A549 (cell line): ENCODE measurements around the gene BNIPL. TPM values are rescaled to one million over a fixed set of nuclear protein-coding genes. Genes with fewer than 3 reads are reported as not detected.

Experiments
- ATAC-seq, 2 experiments: fragments of 200-7000 bp in 1 of 2; fragments of >200 bp in 1 of 2; cut with Nextera tagmentation in 1 of 2; cut with Tn5 transposase in 1 of 2; 3 replicates each; pipeline versions ENCODE4 v1.8.0 to v1.9.1; 2018 to 2020; ENCODE audit warnings: mild to moderate bottlenecking in 1 of 2, moderate library complexity in 1 of 2
- CTCF ChIA-PET: fragments of 300-600 bp; sonication (Branson Sonifier 250); formaldehyde crosslinking; extraction: SDS; loops from one replicate; lab custom pipeline; 2021; ENCODE audit warnings: antibody characterized with exemption, inconsistent platforms; lab: Yijun Ruan, JAX
- POLR2A ChIA-PET: fragments of 350-600 bp; formaldehyde crosslinking; extraction: SDS; loops from one replicate; lab custom pipeline; 2021; ENCODE audit warnings: antibody characterized with exemption, inconsistent platforms; lab: Yijun Ruan, JAX
- DNase-seq, 2 experiments: peaks; one replicate each; pipeline versions ENCODE4 v3.0.0 to v3.0.0-alpha.2; 2011 to 2016; ENCODE audit warnings: low read depth in 1 of 2, low spot score in 1 of 2
- FAIRE-seq: peaks from 2 replicates; lab custom pipeline; 2011; peaks lifted over from hg19 to GRCh38; lab: Jason Lieb, UNC
- H3K27ac ChIP-seq, 2 experiments: fragments of >200 bp; sonication (Bioruptor Twin); formaldehyde crosslinking; 3 replicates each; pipeline ENCODE4 v1.5.1; 2016 to 2017
- H3K4me1 ChIP-seq: fragments of >200 bp; sonication (Bioruptor Twin); formaldehyde crosslinking; 3 replicates; pipeline ENCODE4 v1.6.1; 2016
- H3K4me2 ChIP-seq: fragments of >200 bp; sonication (Bioruptor Twin); formaldehyde crosslinking; 3 replicates; pipeline ENCODE4 v1.6.1; 2016
- H3K4me3 ChIP-seq: fragments of >200 bp; sonication (Bioruptor Twin); formaldehyde crosslinking; 3 replicates; pipeline ENCODE4 v1.5.1; 2016
- H3K9me3 ChIP-seq: fragments of >200 bp; sonication (Bioruptor Twin); formaldehyde crosslinking; 3 replicates; pipeline ENCODE4 v1.6.1; 2016
- BCL3 ChIP-seq: fragments of >200 bp; sonication (Bioruptor Twin); formaldehyde crosslinking; IDR thresholded peaks from 3 replicates; pipeline ENCODE4 v1.6.1; 2016
- BHLHE40 ChIP-seq: IDR thresholded peaks from 2 replicates; pipeline ENCODE4 v1.6.1; 2012; ENCODE audit warnings: low read depth, low read length, inconsistent platforms
- EHF ChIP-seq: fragments of 250-450 bp; sonication (Bioruptor Pico); IDR thresholded peaks from 2 replicates; pipeline ENCODE4 v1.5.0; 2020; ENCODE audit warnings: mild to moderate bottlenecking
- MAFK ChIP-seq: fragments of 450-650 bp; IDR thresholded peaks from 2 replicates; pipeline ENCODE4 v1.6.1; 2014; ENCODE audit not compliant: partially characterized antibody
- NFE2L2 ChIP-seq: fragments of 150-350 bp; conservative IDR thresholded peaks from 2 replicates; pipeline ENCODE4 v1.6.1; 2014; ENCODE audit warnings: low read length
- NPAS2 ChIP-seq: fragments of 250-450 bp; sonication (Bioruptor Pico); IDR thresholded peaks from 2 replicates; pipeline ENCODE4 v1.8.0; 2022; ENCODE audit warnings: mild to moderate bottlenecking, moderate library complexity, borderline replicate concordance
- POLR2A ChIP-seq: IDR thresholded peaks from 2 replicates; pipeline ENCODE4 v1.6.1; 2012; ENCODE audit warnings: mild to moderate bottlenecking, low read length
- POLR2AphosphoS2 ChIP-seq: conservative IDR thresholded peaks from 2 replicates; pipeline ENCODE4 v1.6.1; 2012; ENCODE audit warnings: low read length, improper control_type of control experiment, inconsistent platforms
- RAD21 ChIP-seq, 2 experiments: fragments of >200 bp in 1 of 2; sonication (Bioruptor Twin) in 1 of 2; formaldehyde crosslinking in 1 of 2; IDR thresholded peaks in 1 of 2; conservative IDR thresholded peaks in 1 of 2; 2 replicates in 1 of 2; 3 replicates in 1 of 2; pipeline ENCODE4 v1.6.1; 2012 to 2018; ENCODE audit warnings: inconsistent platforms in 1 of 2
- RNF2 ChIP-seq: fragments of 200-600 bp; sonication (generic); IDR thresholded peaks from 2 replicates; pipeline ENCODE4 v1.6.1; 2016; ENCODE audit warnings: low read depth, mild to moderate bottlenecking, antibody characterized with exemption, moderate library complexity, borderline replicate concordance
- SMC3 ChIP-seq: fragments of >200 bp; sonication (Bioruptor Twin); formaldehyde crosslinking; IDR thresholded peaks from 3 replicates; pipeline ENCODE4 v1.6.1; 2018; ENCODE audit warnings: inconsistent platforms
- SREBF2 ChIP-seq: fragments of 450-650 bp; IDR thresholded peaks from 2 replicates; pipeline ENCODE4 v1.6.1; 2014; ENCODE audit warnings: mild to moderate bottlenecking, moderate library complexity
- ZFP36 ChIP-seq: fragments of 450-650 bp; IDR thresholded peaks from 2 replicates; pipeline ENCODE4 v1.6.1; 2014; ENCODE audit warnings: borderline replicate concordance; ENCODE audit not compliant: partially characterized antibody
- whole genome bisulfite sequencing: methylation state at CpG from one replicate; pipeline ENCODE4 v1.1.6; 2017; ENCODE audit errors: missing lambda C conversion rate; 5-methylcytosine and 5-hydroxymethylcytosine counted together
- polyA plus RNA-seq, 4 experiments: library from polyadenylated mRNA; depleted of rRNA in 3 of 4; stranded (reverse); fragments of >200 nt; fragmentation: RNase III in 1 of 4; extraction: RNeasy Plus Mini Kit Qiagen cat#74134 plus additional on column Dnase treatment in 1 of 4; gene quantifications; 2 replicates in 3 of 4; 3 replicates in 1 of 4; pipeline ENCODE4 v1.2.3, GENCODE V29; 2011 to 2017
- small RNA-seq, 6 experiments: library from RNA; depleted of rRNA; stranded (forward); fragments of <200 nt; gene quantifications; one replicate each; pipeline ENCODE3, GENCODE V24; 2012
- TF ChIP-seq, protein P1 (sequence below): IDR thresholded peaks from 2 replicates; pipeline ENCODE4 v1.6.1; 2012
- TF ChIP-seq, protein P2 (sequence below): fragments of 150-350 bp; IDR thresholded peaks from 2 replicates; pipeline ENCODE4 v1.6.1; 2014; ENCODE audit warnings: low read depth, mild to moderate bottlenecking, low read length

The BNIPL gene
- polyA plus RNA-seq, 2 of the 4 experiments (the other 2 are of a cell fraction) = 0.22 to 0.30 TPM

DNA sequence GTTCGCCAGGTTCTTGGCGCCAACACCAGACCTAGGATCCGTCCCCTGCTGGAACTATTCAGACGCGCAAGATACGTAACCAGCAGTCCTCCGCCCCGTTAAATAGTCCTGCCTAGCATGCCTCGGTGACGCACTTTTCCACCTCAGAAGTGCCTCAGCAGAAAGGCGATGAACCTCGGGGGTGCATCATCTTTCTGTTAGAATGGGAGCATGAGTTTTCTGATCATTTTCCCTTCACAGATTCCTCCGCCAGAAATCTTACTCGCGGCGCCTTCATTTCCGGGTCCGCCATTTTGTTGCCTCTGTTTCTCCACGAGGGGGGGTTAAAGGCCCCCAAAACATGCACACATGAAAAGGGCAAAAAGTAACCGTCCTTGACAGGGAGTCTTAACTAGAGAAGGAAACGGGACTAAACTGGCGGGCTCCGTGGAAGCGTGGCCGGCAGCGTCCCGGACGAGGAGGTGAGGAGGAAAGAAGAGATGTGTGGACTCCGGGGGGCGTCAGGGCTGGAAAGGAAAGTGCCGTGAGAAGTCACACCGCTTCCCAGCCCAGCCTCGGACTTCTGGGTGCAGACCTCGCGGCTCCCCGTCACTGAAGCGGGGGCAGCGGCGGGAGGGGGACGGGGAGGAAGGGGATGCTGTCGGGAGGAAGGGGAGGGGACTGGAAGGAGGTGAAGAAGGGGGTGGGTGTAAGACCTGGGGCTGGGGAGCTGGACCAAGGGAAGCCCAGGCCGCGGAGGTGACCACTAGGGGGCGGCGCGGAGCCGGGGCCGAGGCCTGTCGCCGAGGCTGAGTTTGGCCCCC, 34.3 kb downstream of the BNIPL start, which contains the start of gene GABPB2 (continued):
- TF ChIP-seq SREBF2 = no peak
- no peak for TF ChIP-seq POLR2AphosphoS2
- TF ChIP-seq, protein P1, sequence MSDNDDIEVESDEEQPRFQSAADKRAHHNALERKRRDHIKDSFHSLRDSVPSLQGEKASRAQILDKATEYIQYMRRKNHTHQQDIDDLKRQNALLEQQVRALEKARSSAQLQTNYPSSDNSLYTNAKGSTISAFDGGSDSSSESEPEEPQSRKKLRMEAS = peak; percentile 86
- TF ChIP-seq SMC3 = peak; percentile 50; the same call in 1 of the 3 replicates
- TF ChIP-seq NPAS2 (CRISPR knock-in tag) = no peak
- TF ChIP-seq POLR2A = peak; percentile 77
- peak; percentile 94 for TF ChIP-seq EHF (CRISPR knock-in tag)
- TF ChIP-seq BCL3 = peak; percentile 78; the same call in 2 of the 3 replicates

DNA sequence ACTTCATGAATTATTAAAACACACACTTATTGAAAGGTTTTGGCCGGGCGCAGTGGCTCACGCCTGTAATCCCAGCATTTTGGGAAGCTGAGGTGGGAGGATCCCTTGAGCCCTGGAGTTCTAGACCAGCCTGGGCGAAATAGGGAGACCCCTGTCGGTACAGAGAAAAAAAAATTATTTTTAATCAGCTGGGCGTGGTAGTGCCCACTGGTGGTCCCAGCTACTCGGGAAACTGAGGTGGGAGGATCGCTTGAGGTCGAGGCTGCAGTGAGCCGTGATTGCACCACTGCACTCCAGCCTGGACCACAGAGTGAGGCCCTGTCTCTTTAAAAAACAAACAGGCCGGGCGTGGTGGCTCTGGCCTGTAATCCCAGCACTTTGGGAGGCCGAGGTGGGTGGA, 35.8 kb downstream of the BNIPL start:
- ChIA-PET POLR2A (interaction anchor here (0.6 kb wide), 1 partner anchor 21 kb away, joined by 7 read pairs; no protein-coding TSS in a partner anchor), CTCF (interaction anchor here (0.6 to 8.8 kb wide), 14 partner anchors 10 to 96 kb away, joined by 3 to 86 read pairs (median 10); partner anchors contain the start of genes CDC42SE1, MINDY1, MLLT11 and TNFAIP8L2)
- DNase-seq = no peak
- Histone ChIP-seq H3K4me2 (no peak overlapping the region), H3K4me1 (peaks cover 15% of the 10 kb centered on the region), H3K4me3 (no peak overlapping the region)
- TF ChIP-seq ZFP36 = no peak
- TF ChIP-seq BHLHE40 = no peak
- no peak for TF ChIP-seq RNF2
- TF ChIP-seq, all 56 proteins: peak for 0
- FAIRE-seq (no peak), ATAC-seq (no peak)
- H3K9me3 ChIP-seq = no peaks in the 10 kb centered on the region
- 77% methylated on average over 13 of the region's 13 CpGs for WGBS
- peak overlapping the region in 1 of 2 experiments; percentile 38; a peak in 1 of 6 replicates for H3K27ac ChIP-seq

- H3K27ac ChIP-seq = peak overlapping the region; percentile 44 to 71
- FAIRE-seq (no peak), ATAC-seq (peak in 1 of 2 experiments; percentile 64; a peak in 3 of 6 replicates), DNase-seq (no peak)
- ChIA-PET POLR2A (no interaction called here), CTCF (interaction anchor here (0.7 to 4.8 kb wide), 8 partner anchors 11 to 71 kb away, joined by 3 to 29 read pairs (median 4); partner anchors contain the start of genes CDC42SE1, GABPB2 and TNFAIP8L2)
- peaks cover 9% of the 10 kb centered on the region for H3K4me1 ChIP-seq
- TF ChIP-seq NFE2L2 = peak; percentile 54
- TF ChIP-seq, protein P2, sequence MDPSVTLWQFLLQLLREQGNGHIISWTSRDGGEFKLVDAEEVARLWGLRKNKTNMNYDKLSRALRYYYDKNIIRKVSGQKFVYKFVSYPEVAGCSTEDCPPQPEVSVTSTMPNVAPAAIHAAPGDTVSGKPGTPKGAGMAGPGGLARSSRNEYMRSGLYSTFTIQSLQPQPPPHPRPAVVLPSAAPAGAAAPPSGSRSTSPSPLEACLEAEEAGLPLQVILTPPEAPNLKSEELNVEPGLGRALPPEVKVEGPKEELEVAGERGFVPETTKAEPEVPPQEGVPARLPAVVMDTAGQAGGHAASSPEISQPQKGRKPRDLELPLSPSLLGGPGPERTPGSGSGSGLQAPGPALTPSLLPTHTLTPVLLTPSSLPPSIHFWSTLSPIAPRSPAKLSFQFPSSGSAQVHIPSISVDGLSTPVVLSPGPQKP = no peak
- no peak for TF ChIP-seq RAD21 (conservative IDR thresholded peaks at IDR 0.05 in 1 of 2, IDR thresholded peaks at IDR 0.05 in 1 of 2)
- peak; percentile 86 for TF ChIP-seq MAFK
- no peaks in the 10 kb centered on the region for H3K9me3 ChIP-seq
- 61% methylated on average over 4 of the region's 4 CpGs for WGBS
- H3K4me2 ChIP-seq = peak overlapping the region; percentile 31; the same call in 1 of the 3 replicates
- H3K4me3 ChIP-seq = no peak overlapping the region
Observed at GRCh38 chr1:151085953-151086559, 49.7 kb downstream of the BNIPL start.

Small RNA genes within 50 kb of the gene (small RNA-seq; reads per million reads assigned to genes)
- 0 to 2.1 (median 0.42) reads per million in 6 experiments for gene RNU6-884P

Other genes with a start within 250 kb of the BNIPL start
- 5.0 and 6.7 TPM in 2 replicates for gene CTSK, start 228.3 kb upstream of the BNIPL start, polyA plus RNA-seq (2011; rRNA removed)
- gene CTSK, start 228.3 kb upstream of the BNIPL start, polyA plus RNA-seq (2017; fragmentation: RNase III; extraction: RNeasy Plus Mini Kit Qiagen cat#74134 plus additional on column Dnase treatment) = 2.4 to 2.5 TPM (median 2.4 TPM) in 3 replicates
- 25.6 and 30.8 TPM in 2 replicates for gene ARNT, start 160.0 kb upstream of the BNIPL start, polyA plus RNA-seq (2011; rRNA removed)
- gene ARNT, start 160.0 kb upstream of the BNIPL start, polyA plus RNA-seq (2017; fragmentation: RNase III; extraction: RNeasy Plus Mini Kit Qiagen cat#74134 plus additional on column Dnase treatment) = 13.8 to 17.6 TPM (median 17.6 TPM) in 3 replicates
- not detected in 2 replicates for gene CTXND2, start 149.4 kb upstream of the BNIPL start, polyA plus RNA-seq (2011; rRNA removed)
- gene CTXND2, start 149.4 kb upstream of the BNIPL start, polyA plus RNA-seq (2017; fragmentation: RNase III; extraction: RNeasy Plus Mini Kit Qiagen cat#74134 plus additional on column Dnase treatment) = not detected in 3 replicates
- 48.8 and 56.9 TPM in 2 replicates for gene SETDB1, start 110.2 kb upstream of the BNIPL start, polyA plus RNA-seq (2011; rRNA removed)
- gene SETDB1, start 110.2 kb upstream of the BNIPL start, polyA plus RNA-seq (2017; fragmentation: RNase III; extraction: RNeasy Plus Mini Kit Qiagen cat#74134 plus additional on column Dnase treatment) = 25.1 to 27.6 TPM (median 25.2 TPM) in 3 replicates
- gene CERS2, start 61.8 kb upstream of the BNIPL start, polyA plus RNA-seq (2011; rRNA removed) = 356 and 395 TPM in 2 replicates
- 183 to 196 TPM (median 196 TPM) in 3 replicates for gene CERS2, start 61.8 kb upstream of the BNIPL start, polyA plus RNA-seq (2017; fragmentation: RNase III; extraction: RNeasy Plus Mini Kit Qiagen cat#74134 plus additional on column Dnase treatment)
- gene ANXA9, start 54.3 kb upstream of the BNIPL start, polyA plus RNA-seq (2011; rRNA removed) = 2.2 and 3.3 TPM in 2 replicates
- gene ANXA9, start 54.3 kb upstream of the BNIPL start, polyA plus RNA-seq (2017; fragmentation: RNase III; extraction: RNeasy Plus Mini Kit Qiagen cat#74134 plus additional on column Dnase treatment) = 1.5 to 2.1 TPM (median 1.7 TPM) in 3 replicates
- 5.2 and 7.9 TPM in 2 replicates for gene MINDY1, start 29.7 kb upstream of the BNIPL start, polyA plus RNA-seq (2011; rRNA removed)
- 4.0 to 4.8 TPM (median 4.8 TPM) in 3 replicates for gene MINDY1, start 29.7 kb upstream of the BNIPL start, polyA plus RNA-seq (2017; fragmentation: RNase III; extraction: RNeasy Plus Mini Kit Qiagen cat#74134 plus additional on column Dnase treatment)
- gene PRUNE1, start 28.1 kb upstream of the BNIPL start, polyA plus RNA-seq (2011; rRNA removed) = 27.0 and 27.5 TPM in 2 replicates
- gene PRUNE1, start 28.1 kb upstream of the BNIPL start, polyA plus RNA-seq (2017; fragmentation: RNase III; extraction: RNeasy Plus Mini Kit Qiagen cat#74134 plus additional on column Dnase treatment) = 11.1 to 11.9 TPM (median 11.1 TPM) in 3 replicates
- gene C1orf56, start 11.2 kb downstream of the BNIPL start, polyA plus RNA-seq (2011; rRNA removed) = 2.9 and 3.3 TPM in 2 replicates
- 5.1 to 6.8 TPM (median 6.6 TPM) in 3 replicates for gene C1orf56, start 11.2 kb downstream of the BNIPL start, polyA plus RNA-seq (2017; fragmentation: RNase III; extraction: RNeasy Plus Mini Kit Qiagen cat#74134 plus additional on column Dnase treatment)
- 78.1 and 83.1 TPM in 2 replicates for gene CDC42SE1, start 23.0 kb downstream of the BNIPL start, polyA plus RNA-seq (2011; rRNA removed)
- 50.6 to 54.7 TPM (median 52.0 TPM) in 3 replicates for gene CDC42SE1, start 23.0 kb downstream of the BNIPL start, polyA plus RNA-seq (2017; fragmentation: RNase III; extraction: RNeasy Plus Mini Kit Qiagen cat#74134 plus additional on column Dnase treatment)
- gene MLLT11, start 23.8 kb downstream of the BNIPL start, polyA plus RNA-seq (2011; rRNA removed) = 33.7 and 35.3 TPM in 2 replicates
- gene MLLT11, start 23.8 kb downstream of the BNIPL start, polyA plus RNA-seq (2017; fragmentation: RNase III; extraction: RNeasy Plus Mini Kit Qiagen cat#74134 plus additional on column Dnase treatment) = 26.0 to 28.2 TPM (median 26.5 TPM) in 3 replicates
- 9.9 and 10.8 TPM in 2 replicates for gene GABPB2, start 34.2 kb downstream of the BNIPL start, polyA plus RNA-seq (2011; rRNA removed)
- 2.4 to 3.9 TPM (median 3.3 TPM) in 3 replicates for gene GABPB2, start 34.2 kb downstream of the BNIPL start, polyA plus RNA-seq (2017; fragmentation: RNase III; extraction: RNeasy Plus Mini Kit Qiagen cat#74134 plus additional on column Dnase treatment)
- gene SEMA6C, start 110.0 kb downstream of the BNIPL start, polyA plus RNA-seq (2011; rRNA removed) = 1.3 and 1.7 TPM in 2 replicates
- gene SEMA6C, start 110.0 kb downstream of the BNIPL start, polyA plus RNA-seq (2017; fragmentation: RNase III; extraction: RNeasy Plus Mini Kit Qiagen cat#74134 plus additional on column Dnase treatment) = 1.5 to 2.5 TPM (median 1.6 TPM) in 3 replicates
- gene TNFAIP8L2, start 120.1 kb downstream of the BNIPL start, polyA plus RNA-seq (2011; rRNA removed) = not detected in 2 replicates
- not detected in 3 replicates for gene TNFAIP8L2, start 120.1 kb downstream of the BNIPL start, polyA plus RNA-seq (2017; fragmentation: RNase III; extraction: RNeasy Plus Mini Kit Qiagen cat#74134 plus additional on column Dnase treatment)
- 10.5 and 11.6 TPM in 2 replicates for gene LYSMD1, start 129.3 kb downstream of the BNIPL start, polyA plus RNA-seq (2011; rRNA removed)
- 7.0 to 7.3 TPM (median 7.3 TPM) in 3 replicates for gene LYSMD1, start 129.3 kb downstream of the BNIPL start, polyA plus RNA-seq (2017; fragmentation: RNase III; extraction: RNeasy Plus Mini Kit Qiagen cat#74134 plus additional on column Dnase treatment)
- 27.9 and 29.3 TPM in 2 replicates for gene SCNM1, start 129.6 kb downstream of the BNIPL start, polyA plus RNA-seq (2011; rRNA removed)
- gene SCNM1, start 129.6 kb downstream of the BNIPL start, polyA plus RNA-seq (2017; fragmentation: RNase III; extraction: RNeasy Plus Mini Kit Qiagen cat#74134 plus additional on column Dnase treatment) = 29.5 to 31.7 TPM (median 30.9 TPM) in 3 replicates
- gene TMOD4, start 139.4 kb downstream of the BNIPL start, polyA plus RNA-seq (2011; rRNA removed) = 0.30 TPM in 1 of 2 replicates, not detected in the other
- gene TMOD4, start 139.4 kb downstream of the BNIPL start, polyA plus RNA-seq (2017; fragmentation: RNase III; extraction: RNeasy Plus Mini Kit Qiagen cat#74134 plus additional on column Dnase treatment) = 0.29 to 0.49 TPM in 2 of 3 replicates, not detected in the other
- 64.4 and 81.2 TPM in 2 replicates for gene VPS72, start 153.6 kb downstream of the BNIPL start, polyA plus RNA-seq (2011; rRNA removed)
- gene VPS72, start 153.6 kb downstream of the BNIPL start, polyA plus RNA-seq (2017; fragmentation: RNase III; extraction: RNeasy Plus Mini Kit Qiagen cat#74134 plus additional on column Dnase treatment) = 49.7 to 50.8 TPM (median 49.8 TPM) in 3 replicates
- gene PIP5K1A, start 162.0 kb downstream of the BNIPL start, polyA plus RNA-seq (2011; rRNA removed) = 129 and 183 TPM in 2 replicates
- 46.8 to 50.0 TPM (median 49.4 TPM) in 3 replicates for gene PIP5K1A, start 162.0 kb downstream of the BNIPL start, polyA plus RNA-seq (2017; fragmentation: RNase III; extraction: RNeasy Plus Mini Kit Qiagen cat#74134 plus additional on column Dnase treatment)
- gene PSMD4, start 218.1 kb downstream of the BNIPL start, polyA plus RNA-seq (2011; rRNA removed) = 241 and 265 TPM in 2 replicates
- 207 to 218 TPM (median 210 TPM) in 3 replicates for gene PSMD4, start 218.1 kb downstream of the BNIPL start, polyA plus RNA-seq (2017; fragmentation: RNase III; extraction: RNeasy Plus Mini Kit Qiagen cat#74134 plus additional on column Dnase treatment)
- 14.0 and 14.3 TPM in 2 replicates for gene ZNF687, start 245.7 kb downstream of the BNIPL start, polyA plus RNA-seq (2011; rRNA removed)
- 16.3 to 18.4 TPM (median 17.5 TPM) in 3 replicates for gene ZNF687, start 245.7 kb downstream of the BNIPL start, polyA plus RNA-seq (2017; fragmentation: RNase III; extraction: RNeasy Plus Mini Kit Qiagen cat#74134 plus additional on column Dnase treatment)